Measurements from ENCODE around the gene SSU72.

- no peak for TF ChIP-seq CTCF (conservative IDR thresholded peaks at IDR 0.05; ENCODE audit: low read length)
- no peak for TF ChIP-seq EZH2phosphoT487 (IDR thresholded peaks at IDR 0.05; ENCODE audit: borderline replicate concordance)
These were observed 36.1 kb upstream of the SSU72 start for GRCh38 chr1:1610796-1611195.

All from Loucy (cell line).